Liver (tissue), 3 donors: ENCODE results near the gene CAMK2B.

Experiments
- EGR1 ChIP-seq, 2 donors: IDR thresholded peaks; 2 replicates each; pipeline ENCODE4 v1.6.1; 2016 to 2018; ENCODE audit warnings: antibody characterized with exemption in 2 of 2, low read depth in 2 of 2
- FOXA1 ChIP-seq: IDR thresholded peaks from 2 replicates; pipeline ENCODE4 v1.6.1; 2016; ENCODE audit warnings: antibody characterized with exemption
- GABPA ChIP-seq, 2 donors: IDR thresholded peaks in 1 of 2; conservative IDR thresholded peaks in 1 of 2; 2 replicates each; pipeline ENCODE4 v1.6.1; 2016; ENCODE audit warnings: antibody characterized with exemption in 2 of 2, mild to moderate bottlenecking in 1 of 2, moderate library complexity in 1 of 2
- HNF4G ChIP-seq: IDR thresholded peaks from 2 replicates; pipeline ENCODE4 v1.6.1; 2016; ENCODE audit warnings: antibody characterized with exemption
- JUND ChIP-seq, 2 donors: IDR thresholded peaks; 2 replicates each; pipeline ENCODE4 v1.6.1; 2016; ENCODE audit warnings: antibody characterized with exemption in 2 of 2
- RAD21 ChIP-seq, 2 donors: IDR thresholded peaks; 2 replicates each; pipeline ENCODE4 v1.6.1; 2016; ENCODE audit warnings: antibody characterized with exemption in 2 of 2, mild to moderate bottlenecking in 2 of 2
- TAF1 ChIP-seq: conservative IDR thresholded peaks from 2 replicates; pipeline ENCODE4 v1.6.1; 2016; ENCODE audit warnings: antibody characterized with exemption, mild to moderate bottlenecking
- YY1 ChIP-seq: IDR thresholded peaks from 2 replicates; pipeline ENCODE4 v1.6.1; 2016; ENCODE audit warnings: antibody characterized with exemption, mild to moderate bottlenecking
- TF ChIP-seq, protein P1 (sequence below): fragments of 150-350 bp; IDR thresholded peaks from 2 replicates; pipeline ENCODE4 v1.5.1; 2017; ENCODE audit warnings: improper control_type of control experiment, low read depth, low read length; ENCODE audit not compliant: missing input control
- TF ChIP-seq, protein P2 (sequence below): IDR thresholded peaks from 2 replicates; pipeline ENCODE4 v1.6.1; 2016; ENCODE audit warnings: antibody characterized with exemption
- TF ChIP-seq, protein P3 (sequence below): IDR thresholded peaks from 2 replicates; pipeline ENCODE4 v1.6.1; 2016; ENCODE audit warnings: antibody characterized with exemption, mild to moderate bottlenecking
- donor health status: healthy.
- donor health status: healthy.

DNA sequence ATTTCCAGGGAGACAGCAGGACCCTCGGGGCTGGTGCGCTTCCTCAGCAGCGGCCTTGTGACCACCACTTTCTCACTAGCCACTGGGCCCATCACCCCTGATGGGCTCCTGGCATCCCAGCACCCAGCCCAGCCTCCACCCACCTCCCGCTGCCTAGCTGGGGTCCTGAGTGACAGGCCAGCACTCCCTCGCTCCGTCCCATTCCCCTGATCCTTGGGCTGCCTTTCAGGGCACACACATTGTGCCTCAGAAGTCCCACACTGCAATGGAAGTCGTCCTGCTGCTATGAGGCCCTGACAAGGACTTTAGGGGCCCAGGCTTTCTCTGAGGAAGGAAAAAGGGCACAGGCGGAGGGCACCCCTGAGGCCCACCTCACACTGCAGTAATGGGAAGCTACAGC lies 12.4 kb downstream of the CAMK2B start:
- TF ChIP-seq, protein P1, sequence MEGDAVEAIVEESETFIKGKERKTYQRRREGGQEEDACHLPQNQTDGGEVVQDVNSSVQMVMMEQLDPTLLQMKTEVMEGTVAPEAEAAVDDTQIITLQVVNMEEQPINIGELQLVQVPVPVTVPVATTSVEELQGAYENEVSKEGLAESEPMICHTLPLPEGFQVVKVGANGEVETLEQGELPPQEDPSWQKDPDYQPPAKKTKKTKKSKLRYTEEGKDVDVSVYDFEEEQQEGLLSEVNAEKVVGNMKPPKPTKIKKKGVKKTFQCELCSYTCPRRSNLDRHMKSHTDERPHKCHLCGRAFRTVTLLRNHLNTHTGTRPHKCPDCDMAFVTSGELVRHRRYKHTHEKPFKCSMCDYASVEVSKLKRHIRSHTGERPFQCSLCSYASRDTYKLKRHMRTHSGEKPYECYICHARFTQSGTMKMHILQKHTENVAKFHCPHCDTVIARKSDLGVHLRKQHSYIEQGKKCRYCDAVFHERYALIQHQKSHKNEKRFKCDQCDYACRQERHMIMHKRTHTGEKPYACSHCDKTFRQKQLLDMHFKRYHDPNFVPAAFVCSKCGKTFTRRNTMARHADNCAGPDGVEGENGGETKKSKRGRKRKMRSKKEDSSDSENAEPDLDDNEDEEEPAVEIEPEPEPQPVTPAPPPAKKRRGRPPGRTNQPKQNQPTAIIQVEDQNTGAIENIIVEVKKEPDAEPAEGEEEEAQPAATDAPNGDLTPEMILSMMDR: no peak
- no peak for TF ChIP-seq RAD21 (IDR thresholded peaks at IDR 0.05)
- TF ChIP-seq HNF4G: no peak
- no peak for TF ChIP-seq TAF1
- no peak for TF ChIP-seq JUND (IDR thresholded peaks at IDR 0.05)
- no peak for TF ChIP-seq YY1
- TF ChIP-seq, protein P2, sequence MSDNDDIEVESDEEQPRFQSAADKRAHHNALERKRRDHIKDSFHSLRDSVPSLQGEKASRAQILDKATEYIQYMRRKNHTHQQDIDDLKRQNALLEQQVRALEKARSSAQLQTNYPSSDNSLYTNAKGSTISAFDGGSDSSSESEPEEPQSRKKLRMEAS: no peak
- no peak for TF ChIP-seq EGR1 (IDR thresholded peaks at IDR 0.05; ENCODE audit: low read depth in 2 of 2)
- TF ChIP-seq FOXA1: no peak
- TF ChIP-seq, protein P3, sequence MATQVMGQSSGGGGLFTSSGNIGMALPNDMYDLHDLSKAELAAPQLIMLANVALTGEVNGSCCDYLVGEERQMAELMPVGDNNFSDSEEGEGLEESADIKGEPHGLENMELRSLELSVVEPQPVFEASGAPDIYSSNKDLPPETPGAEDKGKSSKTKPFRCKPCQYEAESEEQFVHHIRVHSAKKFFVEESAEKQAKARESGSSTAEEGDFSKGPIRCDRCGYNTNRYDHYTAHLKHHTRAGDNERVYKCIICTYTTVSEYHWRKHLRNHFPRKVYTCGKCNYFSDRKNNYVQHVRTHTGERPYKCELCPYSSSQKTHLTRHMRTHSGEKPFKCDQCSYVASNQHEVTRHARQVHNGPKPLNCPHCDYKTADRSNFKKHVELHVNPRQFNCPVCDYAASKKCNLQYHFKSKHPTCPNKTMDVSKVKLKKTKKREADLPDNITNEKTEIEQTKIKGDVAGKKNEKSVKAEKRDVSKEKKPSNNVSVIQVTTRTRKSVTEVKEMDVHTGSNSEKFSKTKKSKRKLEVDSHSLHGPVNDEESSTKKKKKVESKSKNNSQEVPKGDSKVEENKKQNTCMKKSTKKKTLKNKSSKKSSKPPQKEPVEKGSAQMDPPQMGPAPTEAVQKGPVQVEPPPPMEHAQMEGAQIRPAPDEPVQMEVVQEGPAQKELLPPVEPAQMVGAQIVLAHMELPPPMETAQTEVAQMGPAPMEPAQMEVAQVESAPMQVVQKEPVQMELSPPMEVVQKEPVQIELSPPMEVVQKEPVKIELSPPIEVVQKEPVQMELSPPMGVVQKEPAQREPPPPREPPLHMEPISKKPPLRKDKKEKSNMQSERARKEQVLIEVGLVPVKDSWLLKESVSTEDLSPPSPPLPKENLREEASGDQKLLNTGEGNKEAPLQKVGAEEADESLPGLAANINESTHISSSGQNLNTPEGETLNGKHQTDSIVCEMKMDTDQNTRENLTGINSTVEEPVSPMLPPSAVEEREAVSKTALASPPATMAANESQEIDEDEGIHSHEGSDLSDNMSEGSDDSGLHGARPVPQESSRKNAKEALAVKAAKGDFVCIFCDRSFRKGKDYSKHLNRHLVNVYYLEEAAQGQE: no peak
- no peak for TF ChIP-seq GABPA (IDR thresholded peaks at IDR 0.05 in 1 of 2, conservative IDR thresholded peaks at IDR 0.05 in 1 of 2)
